ENCODE measurements around the gene RHBDF1. TPM values are rescaled to one million over a fixed set of nuclear protein-coding genes. Genes with fewer than 3 reads are reported as not detected.

Gene RHBDF1
- total and polyA plus RNA-seq, 12 donors, result 18.5 to 89.8 (median 24.7) TPM

DNA sequence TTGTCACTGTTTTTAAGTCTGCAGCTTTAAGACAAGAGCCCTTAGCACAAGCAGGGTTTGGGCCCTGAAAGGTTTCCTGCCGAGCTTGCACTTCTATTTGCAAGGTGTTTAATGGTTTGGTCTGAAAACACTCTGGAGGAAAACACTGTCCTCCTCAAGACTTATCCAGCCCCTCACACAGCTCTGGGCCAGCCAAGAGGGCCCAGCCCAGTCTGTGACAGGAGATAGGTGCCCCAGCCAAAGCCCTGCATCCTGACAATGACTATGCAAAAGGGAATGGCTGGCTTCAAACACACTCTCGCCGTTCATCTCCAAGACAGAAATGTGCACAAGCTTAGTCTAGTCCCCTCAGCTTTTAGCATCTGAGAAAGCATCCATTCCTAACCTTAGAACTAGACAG, 32.5 kb upstream of the RHBDF1 start:
- intact Hi-C loops (cut with DNase I), result loop anchor here in 6 of 10 donors (5.0 kb wide), 2 partner anchors 77 to 257 kb away; partner anchors contain the start of gene HBQ1 (in 3 of the 6)

DNA sequence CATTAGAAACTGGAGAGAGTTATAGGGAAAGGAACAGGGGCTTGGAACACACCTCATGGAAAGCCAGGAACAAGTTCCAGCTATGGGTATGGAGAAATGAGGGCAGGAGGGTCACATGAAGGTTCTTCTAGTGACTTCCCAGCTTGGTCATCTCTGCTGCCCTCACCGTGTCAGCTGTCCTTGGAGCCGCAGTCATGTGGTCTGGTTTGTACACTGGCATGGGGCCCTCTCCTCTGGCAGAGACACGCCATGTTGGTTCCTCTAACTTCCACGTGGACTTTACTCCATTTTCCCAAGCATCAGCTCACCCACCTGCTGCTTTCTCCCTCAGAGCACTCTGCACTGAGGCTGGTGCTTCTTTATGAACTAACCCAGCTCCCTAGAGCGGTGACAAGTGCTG, 31.9 kb upstream of the RHBDF1 start:
- 87 to 94% methylated on average over 5 of the region's 5 CpGs for WGBS, 2 donors
- DNase-seq, result no peak
- peaks cover 0 to 52% (median 5%) of the 10 kb centered on the region in 9 donors for H3K36me3 ChIP-seq
- TF ChIP-seq, protein P1, sequence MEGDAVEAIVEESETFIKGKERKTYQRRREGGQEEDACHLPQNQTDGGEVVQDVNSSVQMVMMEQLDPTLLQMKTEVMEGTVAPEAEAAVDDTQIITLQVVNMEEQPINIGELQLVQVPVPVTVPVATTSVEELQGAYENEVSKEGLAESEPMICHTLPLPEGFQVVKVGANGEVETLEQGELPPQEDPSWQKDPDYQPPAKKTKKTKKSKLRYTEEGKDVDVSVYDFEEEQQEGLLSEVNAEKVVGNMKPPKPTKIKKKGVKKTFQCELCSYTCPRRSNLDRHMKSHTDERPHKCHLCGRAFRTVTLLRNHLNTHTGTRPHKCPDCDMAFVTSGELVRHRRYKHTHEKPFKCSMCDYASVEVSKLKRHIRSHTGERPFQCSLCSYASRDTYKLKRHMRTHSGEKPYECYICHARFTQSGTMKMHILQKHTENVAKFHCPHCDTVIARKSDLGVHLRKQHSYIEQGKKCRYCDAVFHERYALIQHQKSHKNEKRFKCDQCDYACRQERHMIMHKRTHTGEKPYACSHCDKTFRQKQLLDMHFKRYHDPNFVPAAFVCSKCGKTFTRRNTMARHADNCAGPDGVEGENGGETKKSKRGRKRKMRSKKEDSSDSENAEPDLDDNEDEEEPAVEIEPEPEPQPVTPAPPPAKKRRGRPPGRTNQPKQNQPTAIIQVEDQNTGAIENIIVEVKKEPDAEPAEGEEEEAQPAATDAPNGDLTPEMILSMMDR (IDR thresholded peaks at IDR 0.05), result no peak
- intact Hi-C loops (cut with DNase I), result no loop called here
- H3K27me3 ChIP-seq, result no peaks in the 10 kb centered on the region
- no peak overlapping the region for H3K27ac ChIP-seq
- H3K4me1 ChIP-seq, result peaks cover 9 to 40% (median 27%) of the 10 kb centered on the region in 9 donors
- no peak overlapping the region for H3K4me3 ChIP-seq
- H3K9me3 ChIP-seq, result no peaks in the 10 kb centered on the region
- ATAC-seq, result no peak

More for the DNA sequence above, 32.5 kb upstream of the RHBDF1 start:
- Histone ChIP-seq H3K4me3 (no peak overlapping the region), H3K9me3 (no peaks in the 10 kb centered on the region), H3K27me3 (no peaks in the 10 kb centered on the region), H3K27ac (no peak overlapping the region), H3K36me3 (peaks cover 0 to 55% (median 7%) of the 10 kb centered on the region in 9 donors), H3K4me1 (peaks cover 9 to 39% (median 27%) of the 10 kb centered on the region in 9 donors)
- DNase-seq (no peak), ATAC-seq (no peak)
- TF ChIP-seq, protein P1 (IDR thresholded peaks at IDR 0.05), result no peak
- WGBS, 2 donors, result 77 to 87% methylated on average over 3 of the region's 3 CpGs

DNA sequence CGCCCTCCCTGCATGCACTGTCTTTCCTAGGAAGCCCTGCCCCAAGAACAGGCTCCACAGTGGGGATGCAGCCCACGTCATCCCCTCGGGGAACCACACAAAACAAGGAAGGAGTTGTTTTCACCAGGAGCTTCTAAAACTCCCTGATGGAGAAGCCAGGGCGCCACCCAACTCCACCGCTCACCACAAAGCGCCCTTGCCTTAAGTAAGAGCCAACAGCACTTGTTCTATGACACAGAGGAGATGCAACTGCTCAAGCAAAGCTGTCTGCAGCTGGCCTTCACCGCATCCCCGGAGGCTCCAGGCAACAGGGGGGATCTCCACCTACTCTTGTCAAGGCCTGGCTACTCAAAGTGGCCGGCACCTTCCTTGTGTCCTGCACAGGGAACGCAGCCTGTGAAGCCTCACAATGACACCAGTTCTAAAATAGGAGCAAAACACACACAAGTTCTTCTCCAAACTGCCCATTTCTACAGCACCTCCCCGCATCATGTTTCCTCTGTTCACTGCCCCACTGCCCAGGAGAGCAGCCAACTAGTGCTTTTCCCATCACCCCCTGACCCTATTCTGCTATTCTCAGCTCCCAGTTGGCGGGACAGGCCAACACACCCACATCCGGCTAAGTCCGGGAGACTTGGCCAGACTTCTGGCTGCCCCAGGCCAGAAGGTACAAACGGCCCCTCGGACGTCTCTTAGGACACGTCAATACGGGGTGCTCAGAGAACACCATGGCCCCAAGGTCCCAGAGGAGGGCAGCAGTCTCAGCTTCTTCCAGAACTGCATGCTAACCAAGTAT, 29.8 kb upstream of the RHBDF1 start:
- intact Hi-C loops (cut with DNase I), result no loop called here
- H3K4me1 ChIP-seq, result peaks cover 9 to 52% (median 29%) of the 10 kb centered on the region in 9 donors
- H3K4me3 ChIP-seq, result peak overlapping the region in 2 of 10 donors; percentile 12 to 25
- peaks cover 0 to 49% (median 0%) of the 10 kb centered on the region in 9 donors for H3K36me3 ChIP-seq
- H3K27me3 ChIP-seq, result no peaks in the 10 kb centered on the region
- peak overlapping the region; percentile 53 to 85 (median 78) for H3K27ac ChIP-seq
- no peaks in the 10 kb centered on the region for H3K9me3 ChIP-seq
- DNase-seq (peak; percentile 67 to 74), ATAC-seq (peak; percentile 65 to 88 (median 80))
- TF ChIP-seq, protein P1 (IDR thresholded peaks at IDR 0.05), result no peak
- 44 to 57% methylated on average over 19 of the region's 19 CpGs for WGBS, 2 donors

DNA sequence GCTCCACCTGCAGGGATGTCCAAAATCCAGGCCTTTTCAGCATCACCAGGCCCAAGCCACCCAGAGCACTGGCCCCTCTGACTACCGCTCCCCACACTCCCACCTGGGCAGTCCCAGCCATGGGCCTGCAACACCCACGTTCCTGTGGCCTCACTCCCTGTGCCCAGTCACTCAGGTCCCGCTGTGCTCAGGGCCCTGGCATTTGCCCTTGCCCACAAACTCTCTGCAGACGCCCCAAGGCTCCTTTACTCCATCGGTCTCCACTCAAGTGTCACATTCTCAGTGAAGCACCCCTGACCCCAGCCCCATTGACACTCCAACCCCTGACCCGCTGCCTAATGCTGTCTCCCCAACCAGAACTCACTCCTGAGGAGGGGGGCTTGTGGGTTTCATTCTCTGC, 29.2 kb upstream of the RHBDF1 start:
- ATAC-seq, result no peak
- Histone ChIP-seq H3K4me1 (peaks cover 9 to 53% (median 31%) of the 10 kb centered on the region in 9 donors), H3K4me3 (peak overlapping the region in 1 of 10 donors; percentile 12)

More for the DNA sequence above, 29.2 kb upstream of the RHBDF1 start:
- peak overlapping the region; percentile 53 to 85 (median 78) for H3K27ac ChIP-seq
- TF ChIP-seq, protein P1 (IDR thresholded peaks at IDR 0.05), result no peak
- no peak for DNase-seq
- no peaks in the 10 kb centered on the region for H3K9me3 ChIP-seq
- peaks cover 0 to 49% (median 0%) of the 10 kb centered on the region in 9 donors for H3K36me3 ChIP-seq
- WGBS, 2 donors, result 77 to 87% methylated on average over 6 of the region's 6 CpGs
- H3K27me3 ChIP-seq, result no peaks in the 10 kb centered on the region
- intact Hi-C loops (cut with DNase I), result no loop called here
